Measurements from ENCODE around the gene TOMM34. TPM values are rescaled to one million over a fixed set of nuclear protein-coding genes. Genes with fewer than 3 reads are reported as not detected.

The TOMM34 gene
- polyA plus RNA-seq, 1 of the 3 experiments (the other 2 are of a cell fraction), result 40.5 TPM

- peak within 1 kb of the TSS; percentile 72 to 87 for H3K4me3 ChIP-seq (ENCODE audit: low read depth in 2 of 2, low read length in 1 of 2)
- H4K20me1 ChIP-seq (ENCODE audit: insufficient read depth), result peaks cover 12% of the 10 kb centered on the region; the same call in 1 of the 2 replicates
- peaks cover 39 to 63% of the 10 kb centered on the region in 2 experiments for H3K36me3 ChIP-seq (replicated peaks in 1 of 2; ENCODE audit: control insufficient read depth in 1 of 2, insufficient read depth in 2 of 2, low read length in 1 of 2)
- peaks cover 0 to 9% of the 10 kb centered on the region in 2 experiments; a peak in 1 of 4 replicates for H3K4me1 ChIP-seq (ENCODE audit: control insufficient read depth in 1 of 2, insufficient read depth in 2 of 2, low read depth in 1 of 2, low read length in 1 of 2)
- H3K79me2 ChIP-seq (ENCODE audit: insufficient read depth), result peaks cover 15% of the 10 kb centered on the region; the same call in 1 of the 2 replicates
- H3K27me3 ChIP-seq (ENCODE audit: insufficient read depth), result no peaks in the 10 kb centered on the region
- H3F3A ChIP-seq (replicated peaks; ENCODE audit: insufficient read depth), result peaks cover 36% of the 10 kb centered on the region
- H3K4me2 ChIP-seq, result peak within 1 kb of the TSS; percentile 96
- ChIA-PET POLR2A (no interaction called here), CTCF (interaction anchor here (0.7 to 1.8 kb wide), 7 partner anchors 9 to 227 kb away, joined by 3 to 11 read pairs (median 3); no protein-coding TSS in a partner anchor)
- H3K9me2 ChIP-seq, result no peaks in the 10 kb centered on the region
- peak; percentile 93 for DNase-seq
- peak within 1 kb of the TSS; percentile 54; the same call in 1 of the 2 replicates for H2AFZ ChIP-seq (ENCODE audit: low read depth)
- WGBS (ENCODE audit: low lambda C conversion rate), result 3% methylated on average over 20 of the region's 61 CpGs
- no peaks in the 10 kb centered on the region for H3K9me3 ChIP-seq
- H3K27ac ChIP-seq (ENCODE audit: low read depth in 2 of 2, low read length in 1 of 2), result peak within 1 kb of the TSS; percentile 26 to 65
- H3K9ac ChIP-seq, result peak within 1 kb of the TSS; percentile 76; the same call in 1 of the 2 replicates
- TF ChIP-seq EP300 (IDR thresholded peaks at IDR 0.05; ENCODE audit: borderline replicate concordance in 1 of 2, low read depth in 1 of 2, low read length in 1 of 2), result no peak
- no peak for TF ChIP-seq GATA2 (CRISPR knock-in tag; IDR thresholded peaks at IDR 0.05)
- no peak for TF ChIP-seq IRF3 (IDR thresholded peaks at IDR 0.05; ENCODE audit: low read depth, low read length)
- TF ChIP-seq RXRA (IDR thresholded peaks at IDR 0.05; ENCODE audit: borderline replicate concordance, low read depth), result no peak
- no peak for TF ChIP-seq CTCF (IDR thresholded peaks at IDR 0.05)
- peak; percentile 43 for TF ChIP-seq NRF1 (IDR thresholded peaks at IDR 0.05; ENCODE audit: low read depth, low read length)
- TF ChIP-seq MXI1 (IDR thresholded peaks at IDR 0.05; ENCODE audit: low read depth, low read length), result peak; percentile 82; the same call in 1 of the 2 replicates
- TF ChIP-seq SIN3A (IDR thresholded peaks at IDR 0.05; ENCODE audit: borderline replicate concordance, low read depth, low read length), result no peak; the same call in 1 of the 2 replicates
- TF ChIP-seq RCOR1 (IDR thresholded peaks at IDR 0.05; ENCODE audit: low read length), result no peak
- peak; percentile 35; the same call in 1 of the 2 replicates for TF ChIP-seq FOXJ3 (CRISPR knock-in tag; IDR thresholded peaks at IDR 0.05)
- TF ChIP-seq TAF1 (IDR thresholded peaks at IDR 0.05; ENCODE audit: borderline replicate concordance, low read depth, low read length), result 0 out of 2 replicates have a peak, but pooled peaks have one; percentile 11
- no peak; the same call in 1 of the 2 replicates for TF ChIP-seq PBX3 (IDR thresholded peaks at IDR 0.05)
- no peak for TF ChIP-seq REST (IDR thresholded peaks at IDR 0.05; ENCODE audit: low read depth, low read length)
- TF ChIP-seq USF1 (IDR thresholded peaks at IDR 0.05; ENCODE audit: borderline replicate concordance, low read depth), result no peak
- 0 out of 2 replicates have a peak, but pooled peaks have one; percentile 44 for TF ChIP-seq YY1 (IDR thresholded peaks at IDR 0.05; ENCODE audit: low read depth)
- peak; percentile 69 for TF ChIP-seq POLR2AphosphoS5 (IDR thresholded peaks at IDR 0.05; ENCODE audit: low read depth, low read length)
- no peak for TF ChIP-seq TCF12 (IDR thresholded peaks at IDR 0.05)
- no peak for TF ChIP-seq RAD21 (IDR thresholded peaks at IDR 0.05; ENCODE audit: low read length)
- TF ChIP-seq TEAD4 (IDR thresholded peaks at IDR 0.05; ENCODE audit: borderline replicate concordance, insufficient read depth), result no peak
- no peak for TF ChIP-seq FOXM1 (IDR thresholded peaks at IDR 0.05; ENCODE audit: low read depth)
- peak; percentile 67 for TF ChIP-seq GABPA (IDR thresholded peaks at IDR 0.05; ENCODE audit: low read depth)
- peak; percentile 49; the same call in 1 of the 2 replicates for TF ChIP-seq ELF1 (IDR thresholded peaks at IDR 0.05)
- TF ChIP-seq NFIC (IDR thresholded peaks at IDR 0.05; ENCODE audit: borderline replicate concordance), result no peak
- no peak for TF ChIP-seq EZH2phosphoT487 (IDR thresholded peaks at IDR 0.05; ENCODE audit: borderline replicate concordance, low read depth)
Observed at GRCh38 chr20:44909872-44910689, 50.1 kb downstream of the TOMM34 start, which contains the start of gene PABPC1L. PABPC1L (plus strand) TSS chr20:44910060; CDS start chr20:44910144, 84 bp downstream.

Measured in SK-N-SH (cell line).